GM19099 (cell line): Measurements from ENCODE around the gene DNAH1.

ENCODE experiments used
- POLR2A ChIP-seq: IDR thresholded peaks from 3 replicates; pipeline ENCODE4 v1.6.1; 2011; ENCODE audit warnings: low read depth; ENCODE audit not compliant: insufficient read length; ENCODE audit errors: extremely low read depth

DNAH1 gene

DNA sequence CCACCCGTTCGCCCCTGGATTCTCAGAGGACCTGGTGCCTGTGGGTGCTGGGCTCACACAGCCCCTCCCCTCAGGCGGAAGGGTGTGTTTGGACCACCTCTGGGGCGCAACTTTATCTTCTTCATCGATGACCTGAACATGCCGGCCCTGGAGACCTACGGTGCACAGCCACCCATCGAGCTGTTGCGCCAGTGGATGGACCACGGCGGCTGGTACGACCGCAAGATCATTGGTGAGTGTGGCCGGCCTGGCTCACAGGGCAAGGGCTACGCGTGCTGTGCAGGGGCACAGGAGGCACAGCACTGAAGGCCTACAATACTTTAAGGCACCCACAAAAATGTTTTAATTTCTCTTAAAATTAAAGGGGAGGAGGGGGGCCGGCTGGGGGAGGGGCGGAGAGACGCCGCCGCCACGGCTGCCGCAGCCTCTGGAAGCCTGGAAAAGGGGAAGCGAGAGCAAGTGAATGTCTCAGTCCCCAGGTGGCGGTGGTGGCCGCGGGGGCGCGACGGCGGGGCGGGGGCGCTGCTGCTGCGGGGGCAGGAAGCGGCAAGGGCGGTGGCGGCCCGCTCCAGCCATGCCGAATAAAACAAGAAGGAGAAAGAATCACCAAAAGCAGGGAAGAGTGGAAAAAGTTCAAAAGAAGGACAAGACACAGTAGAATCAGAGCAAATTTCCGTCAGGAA is 56.8 kb downstream of the DNAH1 start:
- no peak for TF ChIP-seq POLR2A

- no peak for TF ChIP-seq POLR2A
These were observed 57.6 kb downstream of the DNAH1 start for GRCh38 chr3:52373676-52374075.

DNA sequence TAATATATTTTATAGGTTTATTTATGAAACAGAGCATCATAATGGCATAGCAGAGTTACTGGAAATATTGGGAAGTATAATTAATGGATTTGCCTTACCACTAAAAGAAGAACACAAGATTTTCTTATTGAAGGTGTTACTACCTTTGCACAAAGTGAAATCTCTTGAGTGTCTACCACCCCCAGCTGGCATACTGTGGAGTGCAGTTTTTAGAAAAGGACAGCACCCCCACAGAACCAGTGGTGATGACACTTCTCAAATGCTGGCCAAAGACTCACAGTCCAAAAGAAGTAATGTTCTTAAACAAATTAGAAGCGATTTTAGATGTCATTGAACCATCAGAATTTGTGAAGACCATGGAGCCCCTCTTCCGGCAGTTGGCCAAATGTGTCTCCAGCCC is 58.1 kb downstream of the DNAH1 start:
- no peak for TF ChIP-seq POLR2A

DNA sequence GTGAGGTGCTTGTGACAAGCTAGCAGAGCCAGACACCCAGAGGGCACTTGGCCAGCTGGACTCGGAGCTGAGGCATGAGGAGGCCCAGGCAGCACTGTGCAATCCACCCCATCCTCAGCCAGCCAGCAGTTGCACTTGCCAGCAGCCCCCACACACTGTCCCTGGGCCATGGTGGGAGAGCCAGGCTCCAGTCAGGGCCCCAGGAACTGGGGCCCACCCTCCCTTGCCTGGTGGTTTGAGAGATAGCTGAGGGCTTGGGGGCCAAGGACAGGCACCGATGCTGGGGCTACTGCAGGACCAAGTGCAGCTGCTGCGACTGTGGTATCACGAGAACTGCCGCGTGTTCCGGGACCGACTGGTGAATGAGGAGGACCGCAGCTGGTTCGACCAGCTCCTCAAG is 63.5 kb downstream of the DNAH1 start:
- no peak for TF ChIP-seq POLR2A

GRCh38 chr3:52380023-52380422 is 63.9 kb downstream of the DNAH1 start:
- no peak for TF ChIP-seq POLR2A

DNA sequence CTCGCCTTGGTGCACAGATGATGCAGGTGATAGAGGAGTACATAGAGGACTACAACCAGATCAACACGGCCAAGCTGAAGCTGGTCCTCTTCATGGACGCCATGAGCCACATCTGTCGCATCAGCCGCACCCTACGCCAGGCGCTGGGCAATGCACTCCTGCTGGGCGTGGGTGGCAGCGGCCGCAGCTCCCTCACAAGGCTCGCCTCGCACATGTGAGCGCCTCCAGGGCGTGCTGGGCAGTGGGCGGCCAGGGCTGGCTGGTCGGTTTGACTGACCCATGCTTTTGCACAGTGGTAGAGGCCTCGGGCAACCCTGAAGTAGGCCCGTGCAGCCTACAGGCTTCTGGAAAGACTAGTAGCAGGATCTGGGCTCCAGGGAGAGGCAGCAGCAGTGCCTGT is 65.5 kb downstream of the DNAH1 start:
- TF ChIP-seq POLR2A, result no peak

DNA sequence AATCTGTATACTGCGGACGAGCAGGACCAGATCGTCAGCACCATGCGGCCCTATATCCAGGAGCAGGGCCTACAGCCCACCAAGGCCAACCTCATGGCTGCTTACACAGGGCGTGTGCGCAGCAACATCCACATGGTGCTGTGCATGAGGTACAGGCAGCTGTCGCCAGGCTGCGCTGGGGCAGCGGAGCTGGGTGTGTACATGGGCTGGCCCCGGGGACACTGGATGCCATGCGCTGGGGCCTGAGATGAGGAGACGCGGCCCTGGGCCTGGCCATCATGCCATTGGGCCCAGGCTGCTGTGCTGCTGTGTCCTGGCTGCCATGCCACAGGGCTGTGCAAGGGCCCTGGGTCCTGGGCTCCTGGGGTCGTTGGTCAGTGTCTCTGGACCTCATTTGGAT is 67.3 kb downstream of the DNAH1 start:
- TF ChIP-seq POLR2A, result no peak

DNA sequence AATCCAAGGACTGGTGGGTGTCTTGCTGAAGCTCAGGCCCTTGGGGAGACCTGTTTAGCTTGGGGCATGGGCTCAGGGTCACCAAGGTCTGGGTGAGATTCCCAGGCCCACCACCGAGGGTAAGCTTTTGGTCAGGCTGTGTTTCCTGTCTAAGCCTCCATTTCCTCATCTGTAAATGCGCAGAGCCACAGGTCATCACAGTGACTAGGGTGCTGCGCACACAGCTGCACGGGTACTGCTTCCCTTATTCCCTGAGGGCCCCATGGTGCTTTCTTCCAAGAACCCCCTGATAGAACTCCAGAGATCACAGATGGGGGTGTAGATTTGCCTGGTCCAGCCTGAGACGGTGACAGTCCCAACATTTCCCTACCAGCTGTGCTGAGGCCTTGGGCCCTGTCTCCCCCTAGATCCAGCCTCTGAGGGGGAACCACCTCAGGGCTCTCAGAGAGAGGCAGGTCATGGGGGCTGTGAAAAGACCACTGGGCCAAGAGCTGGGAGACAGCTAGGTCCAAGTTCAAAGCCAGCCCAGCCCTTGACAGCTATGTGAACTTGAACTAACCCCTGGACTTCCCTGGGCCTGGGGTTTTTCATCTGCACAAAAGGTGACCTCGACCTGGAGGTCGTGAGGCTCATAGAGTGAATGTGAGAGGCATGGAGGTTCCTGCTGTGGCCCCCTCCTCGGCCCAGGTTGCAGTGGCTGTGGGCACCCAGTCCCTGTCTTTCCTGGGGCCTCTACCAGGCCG is 68.1 kb downstream of the DNAH1 start:
- TF ChIP-seq POLR2A, result no peak

GRCh38 chr3:52385157-52385556 is 69.0 kb downstream of the DNAH1 start:
- TF ChIP-seq POLR2A, result no peak

GRCh38 chr3:52387481-52387880 is 71.4 kb downstream of the DNAH1 start:
- TF ChIP-seq POLR2A, result no peak

- no peak for TF ChIP-seq POLR2A
These were observed 72.3 kb downstream of the DNAH1 start for GRCh38 chr3:52388348-52388821.

- no peak for TF ChIP-seq POLR2A
These were observed 72.8 kb downstream of the DNAH1 start for GRCh38 chr3:52388933-52389332.

DNA sequence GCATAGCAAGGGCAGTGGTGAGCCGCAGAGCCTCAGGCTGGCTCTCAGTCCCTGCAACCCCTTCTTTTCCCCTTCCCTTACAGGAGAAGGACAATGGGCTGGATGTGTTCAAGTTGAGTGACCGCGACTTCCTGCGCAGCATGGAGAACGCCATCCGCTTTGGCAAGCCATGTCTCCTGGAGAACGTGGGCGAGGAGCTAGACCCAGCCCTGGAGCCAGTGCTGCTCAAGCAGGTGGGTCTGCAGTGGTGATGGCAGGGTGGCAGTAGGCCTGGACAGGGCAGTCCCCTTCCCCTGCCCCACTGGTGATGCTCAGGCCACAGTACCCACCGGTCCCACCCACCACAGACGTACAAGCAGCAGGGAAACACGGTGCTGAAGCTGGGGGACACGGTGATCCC is 75.0 kb downstream of the DNAH1 start:
- no peak for TF ChIP-seq POLR2A

- TF ChIP-seq POLR2A, result no peak
These were observed 76.3 kb downstream of the DNAH1 start for GRCh38 chr3:52392216-52392930.

DNA sequence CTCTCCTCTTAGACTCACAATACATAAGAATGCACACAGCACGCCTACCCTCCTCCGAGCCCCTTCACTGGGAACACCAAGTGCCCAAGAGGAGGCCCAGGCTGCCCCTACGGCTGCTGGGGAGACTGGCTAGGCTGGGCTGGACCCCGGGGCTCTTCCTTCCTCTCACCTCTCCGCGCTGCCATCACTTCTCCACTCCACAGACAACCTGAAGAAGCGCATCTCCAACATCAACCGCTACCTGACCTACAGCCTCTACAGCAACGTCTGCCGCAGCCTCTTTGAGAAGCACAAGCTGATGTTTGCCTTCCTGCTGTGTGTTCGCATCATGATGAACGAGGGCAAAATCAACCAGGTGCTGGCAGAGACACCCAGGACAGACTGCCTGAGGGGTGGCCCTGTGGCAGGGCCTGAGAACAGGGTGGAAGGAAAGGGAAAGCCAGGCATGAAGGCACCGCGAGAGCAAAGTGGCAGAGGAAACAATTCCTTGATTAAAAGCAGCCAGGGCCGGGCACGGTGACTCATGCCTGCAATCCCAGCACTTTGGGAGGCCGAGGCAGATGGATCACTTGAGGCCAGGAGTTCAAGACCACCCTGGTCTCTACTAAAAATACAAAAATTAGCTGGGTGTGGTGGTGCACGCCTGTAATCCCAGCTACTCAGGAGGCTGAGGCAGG is 77.2 kb downstream of the DNAH1 start:
- no peak for TF ChIP-seq POLR2A

- TF ChIP-seq POLR2A, result no peak
These were observed 78.0 kb downstream of the DNAH1 start for GRCh38 chr3:52393959-52394670.
